HG02884 (cell line): ENCODE measurements around the gene NSUN2.

Source experiments
- ATAC-seq: cut with Tn5 transposase; IDR thresholded peaks from one replicate; pipeline ENCODE4 v1.9.1; 2021; ENCODE audit warnings: mild to moderate bottlenecking, moderate library complexity; ENCODE audit not compliant: unreplicated experiment

The NSUN2 gene

DNA sequence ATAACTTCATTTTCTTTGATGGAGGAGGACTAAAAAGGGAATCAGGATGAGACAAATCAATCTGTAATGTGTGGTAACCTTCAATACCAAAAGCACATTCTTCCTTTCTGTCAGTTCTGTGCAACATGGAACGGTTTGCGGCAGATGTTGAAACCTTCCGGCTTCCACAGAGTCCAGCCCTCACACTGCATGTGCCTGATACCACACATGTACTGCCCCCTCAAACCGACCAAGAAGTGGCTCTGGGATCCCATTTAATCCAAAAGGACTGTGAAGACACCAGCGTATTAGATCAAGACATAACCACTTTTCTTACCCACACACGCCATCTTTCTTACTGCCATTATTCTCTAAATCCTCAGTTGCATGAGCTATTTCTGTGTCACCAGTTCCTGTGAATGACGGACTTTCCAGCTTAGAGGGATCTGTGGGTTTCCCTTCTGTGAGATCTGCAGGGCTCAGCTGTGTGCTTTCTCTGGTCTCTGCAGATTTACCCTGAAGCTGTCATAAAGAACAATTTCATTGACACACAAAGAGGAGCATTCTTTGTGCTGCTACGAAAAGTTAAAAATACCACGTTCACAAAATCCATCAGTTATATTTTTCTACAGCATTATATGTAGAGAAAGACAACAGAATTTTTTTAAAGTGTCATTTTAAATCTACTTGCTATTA is 25.8 kb downstream of the NSUN2 start:
- no peak for ATAC-seq

DNA sequence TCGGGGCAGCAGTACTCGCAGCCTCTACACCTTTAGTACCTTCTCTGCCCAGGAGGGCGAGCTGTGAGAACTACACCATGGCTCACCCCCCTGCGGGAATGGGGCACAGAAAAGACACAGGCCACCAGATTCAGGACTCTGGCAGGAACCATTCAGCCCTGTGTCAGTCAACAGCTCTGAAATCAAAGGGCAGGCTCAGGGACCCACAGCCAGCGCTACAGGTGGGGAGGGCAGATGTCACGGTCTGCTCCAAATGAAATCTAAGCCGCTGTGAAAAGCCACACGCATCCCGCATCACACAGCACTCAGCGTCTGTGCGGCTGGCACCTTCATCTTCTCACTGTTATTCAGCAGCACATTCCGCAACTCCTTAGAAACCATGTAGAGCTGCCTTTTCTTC is 27.9 kb downstream of the NSUN2 start:
- no peak for ATAC-seq

DNA sequence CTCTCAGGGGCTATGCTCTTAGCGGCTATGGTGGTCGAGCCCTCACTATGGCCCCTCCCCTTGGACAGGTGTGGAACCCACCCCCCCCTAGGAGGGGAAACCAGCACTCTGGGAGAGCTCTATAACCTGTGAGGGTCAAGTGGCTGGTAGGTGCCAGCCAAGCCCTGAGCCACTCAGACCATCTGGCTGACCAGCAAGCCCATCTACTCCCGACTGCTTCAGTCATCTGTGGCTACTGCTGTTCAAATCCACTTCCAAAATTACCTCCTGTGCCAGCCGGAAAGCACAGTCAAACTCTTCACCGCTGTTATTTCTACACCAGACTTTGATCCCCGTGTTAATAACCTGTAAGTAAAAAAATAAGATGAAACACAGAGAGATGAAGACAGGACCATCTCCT is 28.5 kb downstream of the NSUN2 start:
- ATAC-seq: no peak

DNA sequence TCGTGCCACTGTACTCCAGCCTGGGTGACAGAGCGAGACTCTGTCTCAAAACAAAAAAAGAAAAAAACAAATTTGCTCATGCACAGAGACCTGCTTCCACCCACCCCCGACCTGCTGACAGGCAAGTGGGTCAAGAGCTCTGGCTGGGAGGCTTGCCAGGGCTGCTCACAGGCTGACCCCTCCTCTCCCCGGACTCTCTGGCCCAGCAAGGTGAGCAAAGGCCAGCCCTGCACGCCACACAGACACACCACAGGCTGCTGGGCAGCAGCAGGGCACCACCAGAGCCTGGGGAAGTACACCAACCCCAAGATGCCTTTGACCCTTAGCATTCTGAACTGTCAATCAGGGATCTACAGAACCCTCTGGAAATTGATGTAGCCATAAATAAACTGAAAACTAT is 29.2 kb downstream of the NSUN2 start:
- ATAC-seq: no peak

DNA sequence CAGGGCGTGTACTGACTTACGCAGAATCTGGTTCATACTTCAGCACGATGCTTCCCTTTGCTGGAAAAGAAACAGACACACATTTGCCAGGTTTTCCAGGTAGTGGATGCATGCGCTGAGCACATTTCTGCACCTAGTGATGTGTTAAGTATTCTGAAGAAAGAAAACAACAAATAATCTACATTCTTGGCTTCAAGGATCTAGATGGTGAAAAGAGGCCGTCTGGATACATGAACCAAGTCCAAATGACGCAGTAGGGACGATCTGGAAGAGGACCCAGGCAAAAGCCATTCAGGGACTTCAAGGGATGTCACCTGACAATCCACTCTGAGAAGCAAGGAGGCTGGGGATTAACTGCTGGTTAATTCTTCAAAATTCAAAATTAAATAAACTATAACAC is 30.4 kb downstream of the NSUN2 start:
- no peak for ATAC-seq

DNA sequence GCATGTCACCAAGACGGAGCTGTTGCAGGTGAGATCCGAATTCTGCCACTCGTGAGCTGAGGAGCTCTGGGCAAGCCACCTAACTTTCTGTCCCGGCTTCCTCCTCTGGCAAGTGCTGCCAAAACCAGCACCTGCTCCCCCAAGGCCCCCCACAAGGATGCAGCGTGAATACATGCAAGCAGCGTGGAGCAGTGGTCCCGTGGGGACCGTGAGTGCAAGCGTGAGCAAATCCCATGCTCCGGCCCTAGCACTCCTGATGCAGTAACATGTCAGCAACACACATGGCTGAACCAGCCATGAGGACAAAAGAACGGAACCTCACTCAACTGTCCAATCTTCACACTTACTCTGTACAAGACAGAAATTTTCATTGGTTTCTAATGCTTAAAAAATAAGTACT is 31.0 kb downstream of the NSUN2 start:
- ATAC-seq: no peak

DNA sequence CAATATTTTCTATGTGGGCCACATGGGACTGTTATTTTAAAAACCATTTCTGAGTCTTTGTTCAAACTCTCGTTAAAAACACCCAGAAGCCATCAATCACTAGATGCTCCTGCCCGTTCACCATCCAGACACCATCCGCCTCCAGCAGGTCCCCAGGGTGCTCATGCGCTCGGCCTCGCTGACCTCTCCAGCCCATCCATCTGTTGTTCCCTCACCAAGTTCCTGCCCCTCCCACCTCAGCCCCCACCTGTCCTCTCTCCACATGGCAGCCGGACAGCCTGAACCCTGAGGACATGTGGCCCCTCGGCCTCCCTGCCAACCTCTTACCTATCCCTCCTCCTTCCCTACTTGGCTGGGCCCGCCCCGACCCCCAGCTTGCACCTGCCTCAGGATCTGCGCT is 31.6 kb downstream of the NSUN2 start:
- ATAC-seq: no peak

DNA sequence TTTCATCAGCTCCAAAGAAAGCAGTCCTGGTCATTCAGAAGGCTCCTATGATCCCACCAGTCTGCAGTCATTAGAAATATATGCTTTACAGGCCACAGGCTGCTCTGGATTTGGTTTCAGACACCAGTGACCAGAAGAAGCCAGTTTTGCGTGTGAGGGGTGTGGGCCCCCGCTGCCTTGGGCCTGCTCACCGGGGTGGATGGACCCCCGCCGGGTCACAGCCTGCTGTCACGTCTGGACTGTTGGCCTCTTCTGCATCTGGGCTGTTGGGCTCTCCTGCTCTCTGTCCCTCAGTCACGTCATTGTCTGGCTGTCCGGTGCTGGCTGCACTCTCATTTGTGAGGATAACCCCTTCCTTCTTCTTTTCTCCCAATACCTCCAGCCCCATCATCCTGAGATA is 33.1 kb downstream of the NSUN2 start:
- ATAC-seq: no peak

DNA sequence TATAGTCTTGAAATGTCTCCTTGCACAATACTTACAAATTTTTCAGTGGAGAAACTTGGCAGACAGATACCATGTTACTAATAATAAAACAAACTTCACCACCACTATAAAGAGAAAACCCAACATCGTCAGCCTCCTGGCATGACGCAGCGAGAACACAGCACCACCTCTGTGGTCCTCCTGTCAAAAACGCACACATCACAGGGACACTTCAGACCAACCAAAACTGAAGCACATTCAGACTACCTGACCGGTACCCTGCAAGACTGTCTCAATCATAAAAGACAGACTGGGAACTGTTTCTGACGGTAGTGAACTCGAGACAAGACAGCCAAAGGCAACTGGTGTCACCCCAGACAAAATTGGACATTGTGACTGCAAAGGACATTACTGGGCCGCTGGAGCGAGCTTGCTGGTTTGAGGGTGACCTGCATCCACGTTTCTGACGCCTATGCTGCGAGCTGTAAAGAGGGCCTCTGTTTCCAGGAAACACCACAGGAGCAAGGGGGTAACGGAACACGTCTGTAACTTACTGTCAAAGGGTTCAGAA is 34.4 kb downstream of the NSUN2 start:
- ATAC-seq: no peak

DNA sequence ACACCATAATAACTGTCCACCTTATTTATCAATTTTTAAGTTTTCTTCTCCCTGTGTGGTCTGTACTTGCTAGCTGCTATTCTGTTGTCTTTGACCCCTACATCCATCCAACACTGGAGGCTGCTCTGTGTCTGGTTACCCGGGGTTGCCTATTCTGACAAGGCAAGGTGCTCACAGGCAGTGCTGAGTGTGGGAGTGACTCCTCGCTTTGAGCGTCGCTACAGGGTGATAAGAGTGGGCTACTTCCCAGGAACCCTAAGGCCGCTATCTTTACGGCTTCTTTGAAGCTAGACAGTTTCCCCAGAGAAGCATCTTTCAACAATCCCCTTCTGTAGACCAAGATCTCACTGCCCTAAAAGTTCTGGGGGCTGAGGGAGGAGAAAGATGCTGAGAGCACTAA is 35.3 kb downstream of the NSUN2 start:
- ATAC-seq: no peak

DNA sequence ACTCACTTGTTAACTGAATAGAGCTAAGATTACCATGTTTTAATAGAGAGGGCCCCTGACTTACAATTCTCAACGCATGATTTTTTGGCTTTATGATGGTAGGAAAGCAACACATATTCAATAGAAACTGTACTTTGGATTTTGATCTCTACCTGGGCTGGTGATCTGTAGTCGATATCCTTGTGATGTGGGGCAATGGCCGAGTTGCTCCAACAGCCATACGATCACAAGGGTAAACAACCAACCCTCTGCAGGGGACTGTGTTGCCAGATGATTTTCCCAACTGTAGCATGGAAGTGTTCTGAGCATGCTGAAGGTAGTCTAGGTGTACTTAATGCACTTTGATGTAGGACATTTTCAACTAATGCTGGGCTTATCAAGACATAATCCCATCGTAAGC is 36.5 kb downstream of the NSUN2 start:
- ATAC-seq: no peak

DNA sequence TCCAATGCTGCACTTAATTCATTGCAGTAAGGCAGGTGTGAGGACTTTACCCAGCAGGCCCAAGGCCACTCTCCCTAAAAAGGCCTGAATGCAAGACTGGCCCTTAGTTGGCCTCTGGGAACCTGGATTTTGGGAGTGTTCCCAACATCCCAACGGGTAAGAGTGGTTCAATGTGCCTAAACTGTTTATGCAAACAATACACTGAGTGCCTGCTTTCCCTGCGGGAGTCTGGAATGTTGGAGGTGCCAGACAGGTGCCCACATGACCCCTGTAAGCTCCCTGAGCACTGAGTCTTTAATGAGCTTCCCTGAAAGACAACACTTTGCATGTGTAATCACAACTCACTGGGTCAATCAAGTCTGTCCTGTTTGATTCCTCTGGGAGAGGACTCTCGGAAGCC is 37.4 kb downstream of the NSUN2 start:
- no peak for ATAC-seq

DNA sequence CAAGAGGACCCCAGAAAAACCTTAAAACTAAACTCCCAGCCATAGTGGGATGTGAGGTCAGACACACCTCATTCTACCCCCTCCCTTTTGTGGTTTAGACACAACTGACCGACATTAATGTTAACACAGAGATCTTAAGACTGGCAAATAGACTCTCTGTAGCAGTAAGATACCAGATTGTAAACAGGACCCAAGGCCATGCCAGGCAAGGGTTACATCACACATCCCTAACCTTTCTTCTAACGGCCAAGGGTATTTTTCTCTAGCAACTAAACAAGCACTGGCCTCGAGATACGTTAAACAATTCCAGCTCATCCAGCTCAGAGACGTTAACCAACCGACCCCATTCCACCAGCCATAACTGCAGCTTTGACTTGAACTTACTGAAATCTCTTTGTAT is 38.8 kb downstream of the NSUN2 start:
- ATAC-seq: no peak

DNA sequence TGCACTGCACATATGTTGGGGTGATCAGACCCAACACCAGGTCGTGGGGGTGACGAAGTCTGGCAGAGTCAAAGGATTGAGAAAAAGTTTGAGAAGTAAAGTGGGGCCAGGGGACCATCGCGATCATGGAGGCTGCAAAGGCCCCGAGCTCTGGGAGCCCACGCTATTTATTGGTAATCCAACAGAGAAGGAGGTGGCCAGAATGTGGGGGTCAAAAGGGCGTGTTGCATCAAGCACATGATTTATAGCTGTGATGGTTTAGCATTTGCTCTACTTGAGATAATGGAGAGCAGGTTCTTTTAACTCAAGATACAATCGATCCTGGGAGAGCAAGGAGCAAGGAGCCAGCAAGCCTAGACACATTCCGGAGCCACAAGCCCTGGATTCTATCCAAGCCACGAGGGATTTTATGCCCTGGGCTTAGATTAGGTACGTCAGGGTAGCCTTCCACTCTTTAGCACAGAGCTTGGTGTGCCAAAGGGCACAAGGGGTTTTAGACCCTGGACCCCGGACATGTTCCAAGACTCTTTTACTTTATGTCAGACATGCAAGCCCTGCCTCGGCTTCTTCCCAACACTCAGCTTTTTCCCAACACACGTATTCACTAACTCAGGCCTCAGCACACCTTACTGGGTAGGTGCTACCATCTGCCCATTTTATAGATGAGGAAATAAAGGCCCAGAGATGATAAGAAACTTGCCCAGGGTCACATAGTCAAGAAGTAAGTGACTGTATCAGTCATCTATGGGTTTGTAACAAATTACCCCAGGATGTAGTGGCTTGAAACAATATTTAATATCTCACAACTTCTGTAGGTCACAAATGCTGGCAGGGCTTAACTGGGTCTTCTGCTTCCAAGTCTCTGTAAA is 39.5 kb downstream of the NSUN2 start:
- no peak for ATAC-seq

DNA sequence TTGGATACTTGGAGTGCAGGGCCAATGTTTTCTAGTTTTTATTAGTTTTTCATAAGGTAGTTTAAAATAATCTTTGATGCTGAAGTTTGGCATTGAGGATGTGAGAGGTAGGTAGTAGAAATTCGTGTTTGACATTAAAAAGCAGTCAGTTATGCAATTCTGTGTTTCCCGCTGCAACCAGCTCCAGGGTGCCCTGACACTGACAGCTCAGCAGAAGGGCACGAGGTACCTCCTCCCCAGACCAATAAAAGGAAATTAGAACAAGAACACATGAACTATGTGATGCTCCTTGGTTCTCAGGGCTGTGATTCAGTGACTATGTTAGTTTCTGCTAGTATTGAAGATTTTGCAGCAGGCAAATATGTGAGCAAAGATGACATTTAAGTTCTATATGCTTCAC is 40.2 kb downstream of the NSUN2 start:
- no peak for ATAC-seq

DNA sequence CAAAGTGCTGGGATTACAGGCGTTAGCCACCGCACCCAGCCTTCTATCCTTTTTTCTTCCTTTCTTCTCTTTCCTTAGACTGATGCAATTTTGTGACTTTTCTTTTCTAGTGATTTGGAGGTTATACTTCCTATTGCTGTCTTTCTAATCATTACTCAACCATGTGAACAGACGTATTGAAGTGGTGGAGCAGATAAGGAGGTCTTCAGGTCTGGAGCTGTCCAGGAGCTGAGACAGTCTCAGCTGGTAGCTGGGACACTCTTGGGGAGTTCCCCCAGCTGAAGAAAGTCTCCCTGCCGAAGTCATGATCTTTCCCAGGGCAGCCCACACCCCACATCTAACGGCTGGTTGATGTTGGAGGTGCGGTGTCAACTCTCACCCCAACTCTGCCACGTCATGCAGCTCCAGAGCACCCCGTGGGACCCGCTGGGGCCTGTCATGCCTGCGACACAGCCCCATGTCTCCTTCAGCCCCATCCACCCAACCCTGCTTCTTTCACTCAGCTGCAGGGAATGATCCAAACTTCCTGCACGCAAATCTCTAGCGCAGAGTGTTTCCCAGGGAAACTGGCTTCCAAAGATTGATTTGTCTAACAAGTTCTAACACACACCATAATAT is 41.1 kb downstream of the NSUN2 start:
- no peak for ATAC-seq

DNA sequence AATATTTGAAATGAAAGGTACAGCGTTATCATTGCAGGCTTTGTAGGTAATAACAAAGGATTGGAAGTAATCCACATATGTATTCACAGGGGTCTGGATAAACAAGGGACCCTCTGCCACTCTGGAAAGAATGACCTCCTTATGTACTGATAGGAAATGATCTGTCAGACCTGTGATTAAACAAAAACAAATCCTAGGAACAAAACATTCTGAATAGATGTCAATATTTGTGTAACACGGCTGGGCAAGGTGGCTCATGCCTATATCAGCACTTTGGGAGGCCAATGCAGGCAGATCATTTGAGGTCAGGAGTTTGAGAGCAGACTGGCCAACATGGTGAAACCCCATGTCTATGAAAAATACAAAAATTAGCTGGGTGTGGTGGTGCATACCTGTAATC is 42.3 kb downstream of the NSUN2 start:
- ATAC-seq: no peak

DNA sequence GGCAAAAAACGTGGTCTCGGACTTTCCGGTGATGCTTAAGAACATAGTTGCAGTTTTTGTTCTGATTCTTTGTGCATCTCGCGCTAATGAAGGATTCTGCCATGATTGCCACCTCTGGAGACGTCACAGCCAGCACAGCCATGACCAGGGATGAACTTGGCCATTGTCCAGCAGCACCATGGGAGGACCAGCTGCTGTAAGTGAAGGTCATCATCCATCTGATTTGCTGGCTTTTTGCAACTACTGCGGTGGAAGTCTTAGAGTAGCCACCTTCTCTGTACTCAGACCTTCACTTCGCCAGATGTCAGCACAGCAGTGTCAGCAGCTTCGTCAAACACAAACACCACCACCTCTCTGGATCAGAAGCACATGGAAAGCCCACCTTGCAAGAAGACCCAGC is 45.7 kb downstream of the NSUN2 start:
- no peak for ATAC-seq

DNA sequence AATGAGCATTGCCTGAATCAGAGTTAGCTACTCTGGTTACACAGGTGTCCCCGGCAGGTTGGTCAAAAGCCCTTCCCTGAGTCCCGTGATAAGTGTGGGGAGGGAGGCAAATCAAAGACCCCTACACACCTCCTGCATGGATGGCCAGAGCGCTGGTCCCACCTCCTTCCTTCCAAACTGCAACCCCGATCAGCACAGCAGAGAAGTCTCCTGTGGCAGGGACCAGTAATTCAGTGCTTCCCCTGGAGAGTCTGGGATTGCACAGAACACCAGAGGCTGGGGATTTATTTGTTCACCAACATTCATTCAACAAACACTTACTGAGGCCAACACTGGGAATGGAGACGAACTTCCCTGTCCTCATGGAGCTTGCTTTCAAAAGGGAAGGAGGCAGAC is 46.2 kb downstream of the NSUN2 start:
- ATAC-seq: no peak

DNA sequence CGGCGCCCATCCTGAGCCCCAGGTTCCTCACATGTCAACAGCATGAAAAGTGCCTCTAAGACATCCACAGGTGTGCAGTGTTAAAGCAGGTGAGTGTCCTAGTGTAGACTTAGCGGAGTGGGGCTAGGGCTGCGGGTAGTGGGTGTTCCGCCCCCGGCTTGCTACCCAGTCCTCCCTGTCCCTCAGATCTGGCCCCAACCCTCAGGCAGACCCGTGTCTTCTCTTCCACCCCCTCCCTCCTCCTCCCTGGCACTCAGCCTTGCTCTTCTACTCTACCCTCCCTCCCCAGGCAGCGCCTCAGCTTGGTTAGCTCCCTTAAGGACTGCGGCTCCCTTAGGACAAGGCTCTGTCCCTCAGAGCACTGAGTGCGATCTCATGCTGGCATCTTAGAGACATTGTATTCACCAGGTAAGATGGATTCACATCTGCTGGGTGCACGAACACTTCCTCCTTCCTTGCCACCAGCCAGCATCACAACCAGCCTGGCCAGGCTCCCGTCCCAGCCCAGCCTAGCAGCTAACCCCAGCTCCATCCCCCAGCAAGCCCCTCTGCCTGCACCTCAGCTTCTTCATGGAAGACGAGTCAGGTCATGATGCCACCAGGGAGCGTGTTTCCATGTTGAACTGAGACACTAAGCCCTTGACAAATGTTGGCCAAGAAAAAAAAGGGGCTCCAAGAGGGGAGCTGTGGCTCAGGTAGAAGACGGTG is 46.8 kb downstream of the NSUN2 start:
- no peak for ATAC-seq

DNA sequence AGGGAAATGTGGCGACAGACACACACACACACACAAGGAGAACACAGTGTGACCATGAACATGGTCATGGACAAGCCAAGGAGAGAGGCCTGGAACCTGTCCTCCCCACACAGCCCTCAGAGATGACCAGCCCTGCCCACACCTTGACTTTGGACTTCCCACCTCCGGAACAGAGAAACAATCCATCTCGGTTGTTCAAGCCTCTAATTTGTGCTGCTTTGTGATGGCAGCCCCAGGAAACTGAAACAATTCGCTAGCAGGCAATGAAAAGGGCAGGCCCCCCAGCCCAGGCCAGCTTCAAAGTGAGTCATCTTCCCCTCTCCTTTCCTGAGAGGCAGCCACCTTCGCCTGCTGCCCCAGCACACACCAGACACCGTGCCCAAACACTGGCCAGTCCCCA is 47.7 kb downstream of the NSUN2 start:
- no peak for ATAC-seq
